ENCODE measurements around the gene FAM131A.

- TF ChIP-seq SNAI2 (CRISPR knock-in tag; IDR thresholded peaks at IDR 0.05) (no peak), ZC3H10 (CRISPR knock-in tag; IDR thresholded peaks at IDR 0.05) (no peak), ARNTL (CRISPR knock-in tag; IDR thresholded peaks at IDR 0.05; ENCODE audit: borderline replicate concordance, low read depth) (no peak), ZNF565 (CRISPR knock-in tag; conservative IDR thresholded peaks at IDR 0.05; ENCODE audit: low read depth) (no peak), ZNF70 (CRISPR knock-in tag; IDR thresholded peaks at IDR 0.05) (no peak), PATZ1 (CRISPR knock-in tag; IDR thresholded peaks at IDR 0.05; ENCODE audit: borderline replicate concordance) (no peak), ZFP3 (CRISPR knock-in tag; IDR thresholded peaks at IDR 0.05) (no peak), TOX (CRISPR knock-in tag; IDR thresholded peaks at IDR 0.05; ENCODE audit: borderline replicate concordance) (no peak)
Observed at GRCh38 chr3:184317201-184317600, 20.2 kb upstream of the FAM131A start.

Measured in SK-N-SH treated with all-trans-retinoic acid at 6 μM for 48 hours (cell line).